H1 (cell line): Measurements from ENCODE around the gene MSI2. TPM values are rescaled to one million over a fixed set of nuclear protein-coding genes. Genes with fewer than 3 reads are reported as not detected.

Experiments used
- CTCF ChIA-PET: fragments of 300-600 bp; sonication (Branson Sonifier 250); formaldehyde crosslinking; loops from one replicate; lab custom pipeline; 2021; ENCODE audit not compliant: partially characterized antibody; lab: Charles Lee
- POLR2A ChIA-PET: fragments of 300-600 bp; sonication (Branson Sonifier 250); formaldehyde crosslinking; loops from one replicate; lab custom pipeline; 2021; ENCODE audit warnings: inconsistent platforms; ENCODE audit not compliant: partially characterized antibody; lab: Charles Lee
- DNase-seq, 2 experiments: peaks; one replicate each; pipeline versions ENCODE4 v3.0.0 to v3.0.0-alpha.2; 2010 to 2022; ENCODE audit warnings: low spot score in 2 of 2, low read depth in 1 of 2, mixed read lengths in 1 of 2
- FAIRE-seq: peaks from 2 replicates; lab custom pipeline; 2011; peaks lifted over from hg19 to GRCh38; lab: Jason Lieb, UNC
- H2AFZ ChIP-seq: 2 replicates; pipeline ENCODE4 v1.8.1; 2012; ENCODE audit warnings: low read length, inconsistent platforms
- H2AK5ac ChIP-seq: 2 replicates; pipeline ENCODE4 v1.6.1; 2013; ENCODE audit warnings: low read depth, low read length
- H2BK120ac ChIP-seq: replicated peaks from 2 replicates; pipeline ENCODE3; 2013; ENCODE audit warnings: low read depth, low read length, inconsistent platforms
- H2BK12ac ChIP-seq: 2 replicates; pipeline ENCODE4 v1.6.1; 2013; ENCODE audit warnings: low read depth, low read length
- H2BK15ac ChIP-seq: 2 replicates; pipeline ENCODE4 v1.6.1; 2013; ENCODE audit warnings: low read length
- H2BK20ac ChIP-seq: 2 replicates; pipeline ENCODE4 v1.6.1; 2013; ENCODE audit warnings: low read length
- H2BK5ac ChIP-seq: 2 replicates; pipeline ENCODE4 v1.6.1; 2013; ENCODE audit warnings: low read depth, low read length
- H3K14ac ChIP-seq: 2 replicates; pipeline ENCODE4 v1.6.1; 2013; ENCODE audit warnings: inconsistent platforms; ENCODE audit not compliant: insufficient read length
- H3K18ac ChIP-seq: 2 replicates; pipeline ENCODE4 v1.6.1; 2013; ENCODE audit warnings: low read length; ENCODE audit errors: extremely low read depth
- H3K23ac ChIP-seq: 2 replicates; pipeline ENCODE4 v1.6.1; 2013; ENCODE audit warnings: inconsistent platforms; ENCODE audit not compliant: insufficient read length
- H3K23me2 ChIP-seq: 2 replicates; pipeline ENCODE4 v1.6.1; 2013; ENCODE audit warnings: low read depth, low read length
- H3K27ac ChIP-seq: 2 replicates; pipeline ENCODE4 v1.6.1; 2011; ENCODE audit warnings: low read depth, low read length, inconsistent platforms
- H3K27me3 ChIP-seq, 4 experiments: replicated peaks in 1 of 4; 1 replicate in 1 of 4; 2 replicates in 3 of 4; pipeline versions ENCODE4 v1.6.1 to v1.8.1; 2011 to 2013; ENCODE audit warnings: low read length in 3 of 4, mild to moderate bottlenecking in 3 of 4, inconsistent platforms in 2 of 4, mixed read lengths in 2 of 4, moderate library complexity in 1 of 4; ENCODE audit not compliant: control insufficient read depth in 3 of 4, insufficient read depth in 3 of 4; ENCODE audit errors: extremely low read depth in 1 of 4
- H3K36me3 ChIP-seq, 4 experiments: 2 replicates each; pipeline versions ENCODE4 v1.6.1 to v1.8.1; 2011 to 2013; ENCODE audit warnings: mild to moderate bottlenecking in 4 of 4, low read length in 3 of 4, moderate library complexity in 2 of 4, control low read depth in 1 of 4, inconsistent platforms in 1 of 4; ENCODE audit not compliant: insufficient read depth in 4 of 4, control insufficient read depth in 2 of 4
- H3K4ac ChIP-seq: replicated peaks from 2 replicates; pipeline ENCODE3; 2013; ENCODE audit warnings: low read length, low read depth, mixed read lengths, inconsistent platforms; ENCODE audit not compliant: insufficient read length
- H3K4me1 ChIP-seq, 4 experiments: replicated peaks in 1 of 4; 1 replicate in 1 of 4; 2 replicates in 3 of 4; pipeline versions ENCODE4 v1.6.1 to v1.8.1; 2011 to 2013; ENCODE audit warnings: low read length in 3 of 4, inconsistent platforms in 2 of 4, mixed read lengths in 1 of 4; ENCODE audit not compliant: insufficient read depth in 4 of 4, control insufficient read depth in 3 of 4
- H3K4me2 ChIP-seq, 2 experiments: 2 replicates each; pipeline versions ENCODE4 v1.6.1 to v1.8.1; 2011 to 2013; ENCODE audit warnings: low read depth in 2 of 2, low read length in 2 of 2, control low read depth in 1 of 2, inconsistent platforms in 1 of 2, mild to moderate bottlenecking in 1 of 2; ENCODE audit not compliant: insufficient read depth in 1 of 2
- H3K4me3 ChIP-seq, 4 experiments: fragments of 200-600, 300-600 bp in 1 of 4; sonication (generic), shearing (Covaris generic), sonication (Bioruptor Twin) in 1 of 4; 2 replicates each; pipeline versions ENCODE4 v1.5.1 to v1.8.1; 2011 to 2016; ENCODE audit warnings: low read length in 4 of 4, low read depth in 3 of 4, control low read depth in 2 of 4, inconsistent platforms in 2 of 4, mild to moderate bottlenecking in 2 of 4, mixed read lengths in 1 of 4, moderate library complexity in 1 of 4; ENCODE audit not compliant: insufficient read depth in 2 of 4; ENCODE audit errors: extremely low read depth in 1 of 4
- H3K56ac ChIP-seq: replicated peaks from 2 replicates; pipeline ENCODE3; 2013; ENCODE audit warnings: low read depth, mild to moderate bottlenecking, mixed read lengths, low read length, inconsistent platforms; ENCODE audit not compliant: insufficient read length
- H3K79me1 ChIP-seq: 2 replicates; pipeline ENCODE4 v1.6.1; 2013; ENCODE audit warnings: low read depth, low read length, control low read depth
- H3K79me2 ChIP-seq, 2 experiments: 2 replicates each; pipeline versions ENCODE4 v1.6.1 to v1.8.1; 2012 to 2013; ENCODE audit warnings: low read length in 2 of 2, mild to moderate bottlenecking in 2 of 2, inconsistent platforms in 1 of 2; ENCODE audit not compliant: insufficient read depth in 2 of 2, control insufficient read depth in 1 of 2
- H3K9ac ChIP-seq, 4 experiments: replicated peaks in 1 of 4; 1 replicate in 1 of 4; 2 replicates in 3 of 4; pipeline versions ENCODE4 v1.6.1 to v1.8.1; 2011 to 2013; ENCODE audit warnings: low read depth in 3 of 4, low read length in 3 of 4, control low read depth in 2 of 4, mild to moderate bottlenecking in 2 of 4, moderate library complexity in 2 of 4, inconsistent platforms in 1 of 4; ENCODE audit errors: extremely low read depth in 1 of 4
- H3K9me3 ChIP-seq, 2 experiments: 2 replicates each; pipeline versions ENCODE4 v1.6.1 to v1.8.1; 2012 to 2013; ENCODE audit warnings: mild to moderate bottlenecking in 2 of 2, moderate library complexity in 2 of 2, control low read depth in 1 of 2, inconsistent platforms in 1 of 2, low read depth in 1 of 2, low read length in 1 of 2, mixed read lengths in 1 of 2; ENCODE audit not compliant: insufficient read depth in 2 of 2
- H4K20me1 ChIP-seq, 2 experiments: replicated peaks in 1 of 2; 2 replicates each; pipeline versions ENCODE3 to v1.8.1; 2011 to 2013; ENCODE audit warnings: inconsistent platforms in 2 of 2, low read length in 2 of 2, mild to moderate bottlenecking in 1 of 2; ENCODE audit not compliant: insufficient read depth in 2 of 2, control insufficient read depth in 1 of 2
- H4K5ac ChIP-seq: 2 replicates; pipeline ENCODE4 v1.6.1; 2013; ENCODE audit warnings: low read length, low read depth, mixed read lengths, inconsistent platforms; ENCODE audit not compliant: insufficient read length
- H4K8ac ChIP-seq: 2 replicates; pipeline ENCODE4 v1.8.0; 2013; ENCODE audit warnings: mild to moderate bottlenecking, moderate library complexity, low read length, inconsistent platforms; ENCODE audit not compliant: insufficient read depth; ENCODE audit errors: extremely low read depth
- H4K91ac ChIP-seq: replicated peaks from 2 replicates; pipeline ENCODE3; 2013; ENCODE audit warnings: low read length, mixed read lengths, inconsistent platforms; ENCODE audit not compliant: insufficient read length
- ATF2 ChIP-seq: IDR thresholded peaks from 2 replicates; pipeline ENCODE4 v1.6.1; 2012; ENCODE audit warnings: low read length, inconsistent platforms
- BACH1 ChIP-seq: IDR thresholded peaks from 2 replicates; pipeline ENCODE4 v1.6.1; 2012; ENCODE audit warnings: low read length, improper control_type of control experiment
- CREB1 ChIP-seq: IDR thresholded peaks from 2 replicates; pipeline ENCODE4 v1.6.1; 2012; ENCODE audit warnings: inconsistent platforms
- EP300 ChIP-seq, 2 experiments: IDR thresholded peaks; 1 replicate in 1 of 2; 2 replicates in 1 of 2; pipeline ENCODE4 v1.6.1; 2011 to 2012; ENCODE audit warnings: low read depth in 2 of 2, low read length in 2 of 2, mild to moderate bottlenecking in 2 of 2, borderline replicate concordance in 1 of 2, inconsistent platforms in 1 of 2, moderate library complexity in 1 of 2
- GABPA ChIP-seq: IDR thresholded peaks from 2 replicates; pipeline ENCODE4 v1.6.1; 2011; ENCODE audit warnings: mild to moderate bottlenecking, low read length, moderate library complexity, borderline replicate concordance; ENCODE audit not compliant: insufficient read depth
- NRF1 ChIP-seq: IDR thresholded peaks from 2 replicates; pipeline ENCODE4 v1.6.1; 2011; ENCODE audit warnings: mild to moderate bottlenecking, low read depth, low read length, improper control_type of control experiment
- PHF8 ChIP-seq: fragments of 200-600 bp; sonication (generic); conservative IDR thresholded peaks from 2 replicates; pipeline ENCODE4 v1.7.1; 2012; ENCODE audit warnings: low read depth, mild to moderate bottlenecking, inconsistent platforms, low read length, moderate library complexity
- POLR2A ChIP-seq, 2 experiments: IDR thresholded peaks; 1 replicate in 1 of 2; 2 replicates in 1 of 2; pipeline ENCODE4 v1.6.1; 2011; ENCODE audit warnings: low read depth in 2 of 2, low read length in 2 of 2, mild to moderate bottlenecking in 2 of 2; ENCODE audit errors: control extremely low read depth in 1 of 2
- POU5F1 ChIP-seq: IDR thresholded peaks from 2 replicates; pipeline ENCODE4 v1.6.1; 2011; ENCODE audit warnings: low read depth, mild to moderate bottlenecking, low read length, moderate library complexity
- RXRA ChIP-seq: IDR thresholded peaks from 2 replicates; pipeline ENCODE4 v1.6.1; 2011; ENCODE audit warnings: low read depth, mild to moderate bottlenecking, low read length, moderate library complexity; ENCODE audit not compliant: insufficient read depth
- SP1 ChIP-seq: IDR thresholded peaks from 2 replicates; pipeline ENCODE4 v1.6.1; 2011; ENCODE audit warnings: low read depth, low read length
- TAF1 ChIP-seq: IDR thresholded peaks from 2 replicates; pipeline ENCODE4 v1.6.1; 2011; ENCODE audit warnings: mild to moderate bottlenecking, low read depth, low read length
- ZNF274 ChIP-seq: IDR thresholded peaks from 2 replicates; pipeline ENCODE4 v1.7.0; 2012; ENCODE audit warnings: low read length, borderline replicate concordance; ENCODE audit errors: extremely low read depth
- WGBS, 2 experiments: shearing (Covaris generic) in 1 of 2; methylation state at CpG; one replicate each; pipeline versions ENCODE4 v1.1.6 to v1.1.7; 2013 to 2015; ENCODE audit warnings: low lambda C conversion rate in 2 of 2, mixed read lengths in 2 of 2, inconsistent platforms in 1 of 2, low coverage in 1 of 2, missing lambda C conversion rate in 1 of 2; ENCODE audit not compliant: insufficient replicate concordance in 2 of 2, insufficient coverage in 1 of 2, insufficient read length in 1 of 2; ENCODE audit errors: extremely low coverage in 1 of 2, missing lambda C conversion rate in 1 of 2; 5-methylcytosine and 5-hydroxymethylcytosine counted together
- polyA plus RNA-seq, 7 experiments: library from polyadenylated mRNA; depleted of rRNA in 3 of 7; stranded (reverse) in 5 of 7; unstranded in 2 of 7; fragments of >200 nt in 5 of 7; fragments of 200-250 nt in 2 of 7; gene quantifications; 1 replicate in 5 of 7; 2 replicates in 1 of 7; 4 replicates in 1 of 7; pipeline versions ENCODE4 v1.2.1 to v1.2.3, GENCODE V29; 2011 to 2013; ENCODE audit warnings: missing spikeins in 2 of 7, mixed read lengths in 2 of 7
- total RNA-seq: library from RNA; stranded (reverse); fragmentation: NEBNext Ultra II Directional; extraction: Animal tissue kit (Norgen Biotek cat#: 25700); gene quantifications from 2 replicates; pipeline ENCODE4 v1.2.1, GENCODE V29; 2021

Gene MSI2
- total and polyA plus RNA-seq, 2 of the 8 experiments (the other 6 are each of a cell fraction or from before 2014, with no cell fraction given) = 36.7 to 80.6 TPM

GRCh38 chr17:57337390-57337789 is 81.1 kb downstream of the MSI2 start:
- no peak overlapping the region; the same call in 1 of the 2 replicates for H4K8ac ChIP-seq
- H2AFZ ChIP-seq = no peak overlapping the region
- no peak overlapping the region for H2AK5ac ChIP-seq
- H4K91ac ChIP-seq = no peak overlapping the region
- no peak overlapping the region for H3K4ac ChIP-seq
- H2BK20ac ChIP-seq = no peak overlapping the region
- no peak overlapping the region for H3K14ac ChIP-seq
- DNase-seq (no peak), FAIRE-seq (no peak)
- H2BK12ac ChIP-seq = no peak overlapping the region
- no peak overlapping the region; a peak in 1 of 4 replicates for H3K4me2 ChIP-seq
- no peak overlapping the region for H3K9ac ChIP-seq
- H3K36me3 ChIP-seq = no peaks in the 10 kb centered on the region; a peak in 1 of 8 replicates
- no peak overlapping the region for H3K18ac ChIP-seq
- H3K23me2 ChIP-seq = no peaks in the 10 kb centered on the region
- H3K79me2 ChIP-seq = peaks cover 0 to 52% of the 10 kb centered on the region in 2 experiments; a peak in 3 of 4 replicates
- H3K4me1 ChIP-seq = peaks cover 12 to 37% (median 26%) of the 10 kb centered on the region in 4 experiments
- no peak overlapping the region; the same call in 1 of the 2 replicates for H2BK15ac ChIP-seq
- H3K27ac ChIP-seq = no peak overlapping the region
- no peak overlapping the region for H3K23ac ChIP-seq
- no peak overlapping the region for H2BK120ac ChIP-seq
- no peaks in the 10 kb centered on the region; a peak in 2 of 4 replicates for H3K9me3 ChIP-seq
- H3K27me3 ChIP-seq = no peaks in the 10 kb centered on the region
- H4K20me1 ChIP-seq = peaks cover 2 to 14% of the 10 kb centered on the region in 2 experiments
- POLR2A ChIA-PET = interaction anchor here (1.0 kb wide), 1 partner anchor 30 kb away, joined by 3 read pairs; no protein-coding TSS in a partner anchor
- no peak overlapping the region for H4K5ac ChIP-seq
- H3K56ac ChIP-seq = no peak overlapping the region
- H3K4me3 ChIP-seq = no peak overlapping the region
- WGBS, 2 experiments = 85% methylated on average over 12 of the region's 12 CpGs; no CpG with 5 or more reads in 1 of the 2 experiments
- peaks cover 12% of the 10 kb centered on the region; the same call in 1 of the 2 replicates for H3K79me1 ChIP-seq
- CTCF ChIA-PET = interaction anchor here (1.4 to 1.9 kb wide), 2 partner anchors 66 to 94 kb away, joined by 4 to 5 read pairs; no protein-coding TSS in a partner anchor
- no peak overlapping the region for H2BK5ac ChIP-seq
- TF ChIP-seq SP1 (no peak), RXRA (no peak), EP300 (IDR thresholded peaks at IDR 0.05; ENCODE audit: borderline replicate concordance in 1 of 2, low read depth in 2 of 2, low read length in 2 of 2) (no peak), GABPA (no peak), PHF8 (no peak), BACH1 (no peak), TAF1 (no peak), NRF1 (no peak), ZNF274 (no peak), CREB1 (no peak), ATF2 (no peak), POLR2A (IDR thresholded peaks at IDR 0.05; ENCODE audit: control extremely low read depth in 1 of 2, low read depth in 2 of 2, low read length in 2 of 2) (no peak), POU5F1 (no peak)
